GM18868 (cell line): ENCODE measurements around the gene FGF18.

Experiments used
- ATAC-seq: cut with Tn5 transposase; IDR thresholded peaks from one replicate; pipeline ENCODE4 v1.9.1; 2021; ENCODE audit warnings: mild to moderate bottlenecking, moderate library complexity; ENCODE audit not compliant: unreplicated experiment

FGF18 gene

DNA sequence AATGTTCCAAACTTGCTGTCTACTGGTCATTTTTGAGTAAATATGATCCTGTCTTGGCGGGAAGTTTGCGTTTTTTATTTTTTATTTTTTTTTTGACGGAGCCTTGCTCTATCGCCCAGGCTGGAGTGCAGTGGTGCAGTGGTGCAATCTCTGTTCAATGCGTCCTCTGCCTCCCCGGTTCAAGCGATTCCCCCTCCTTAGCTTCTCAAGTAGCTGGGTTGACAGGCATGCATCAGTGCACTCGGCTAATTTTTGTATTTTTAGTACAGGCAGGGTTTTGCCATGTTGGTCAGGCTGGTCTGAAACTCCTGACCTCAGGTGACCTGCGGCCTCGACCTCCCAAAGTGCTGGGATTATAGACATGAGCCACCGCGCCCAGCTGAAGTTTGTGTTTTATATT lies 45.4 kb downstream of the FGF18 start:
- no peak for ATAC-seq

DNA sequence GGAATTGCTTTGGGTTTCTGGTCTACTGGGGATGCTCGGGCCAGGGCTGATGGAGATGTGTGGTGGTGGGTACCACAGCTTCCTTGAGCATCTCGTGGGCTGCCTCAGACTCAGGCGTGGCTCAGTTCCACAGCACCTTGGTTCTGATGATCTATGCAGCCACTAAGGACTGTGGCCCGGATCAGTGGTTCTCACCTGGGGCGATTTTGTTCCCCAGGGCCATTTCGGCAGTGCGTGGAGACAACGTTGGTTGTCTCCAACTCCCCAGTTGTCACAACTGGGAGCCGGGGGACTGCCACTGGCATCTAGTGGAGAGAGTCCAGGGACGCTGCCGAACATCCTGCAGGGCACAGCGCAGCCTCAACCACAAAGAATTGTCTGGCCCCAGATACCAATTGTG lies 47.7 kb downstream of the FGF18 start:
- no peak for ATAC-seq

DNA sequence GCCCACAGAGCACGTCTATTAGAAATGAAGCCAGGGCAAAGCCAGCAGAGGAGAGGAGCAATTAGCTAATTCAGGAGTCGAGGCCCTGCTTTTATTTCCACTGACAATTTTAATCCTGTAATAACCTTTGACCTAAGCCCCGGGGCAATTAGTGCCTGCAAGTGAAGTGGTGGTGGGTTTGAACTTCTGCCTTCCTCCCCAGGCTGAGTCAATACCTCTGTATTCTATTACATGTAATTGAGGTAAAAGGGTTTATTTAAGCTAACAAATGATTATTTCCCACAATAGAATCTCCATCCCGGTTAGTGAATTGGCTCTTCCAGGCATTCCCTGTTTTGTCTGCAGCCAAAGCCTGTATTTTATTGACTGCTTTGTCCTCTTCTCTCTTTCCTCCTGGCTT lies 49.9 kb downstream of the FGF18 start:
- ATAC-seq: no peak

DNA sequence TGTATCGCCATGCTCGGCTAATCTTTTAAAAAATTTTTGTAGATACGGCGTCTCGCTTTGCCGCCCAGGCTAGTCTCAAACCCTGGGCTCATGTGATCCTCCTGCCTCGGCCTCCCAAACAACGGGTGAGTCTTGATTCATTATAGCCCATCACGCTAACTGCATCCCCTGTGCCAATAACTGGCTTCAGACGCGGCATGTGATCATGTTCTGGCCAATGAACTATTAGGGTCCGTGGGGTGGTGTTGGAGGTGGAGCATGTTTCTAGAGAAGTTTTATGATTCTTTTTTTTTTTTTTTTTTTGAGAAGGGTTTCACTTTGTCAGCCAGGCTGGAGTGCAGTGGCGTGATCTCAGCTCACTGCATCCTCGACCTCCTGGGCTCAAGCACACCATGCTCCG lies 51.0 kb downstream of the FGF18 start:
- no peak for ATAC-seq

DNA sequence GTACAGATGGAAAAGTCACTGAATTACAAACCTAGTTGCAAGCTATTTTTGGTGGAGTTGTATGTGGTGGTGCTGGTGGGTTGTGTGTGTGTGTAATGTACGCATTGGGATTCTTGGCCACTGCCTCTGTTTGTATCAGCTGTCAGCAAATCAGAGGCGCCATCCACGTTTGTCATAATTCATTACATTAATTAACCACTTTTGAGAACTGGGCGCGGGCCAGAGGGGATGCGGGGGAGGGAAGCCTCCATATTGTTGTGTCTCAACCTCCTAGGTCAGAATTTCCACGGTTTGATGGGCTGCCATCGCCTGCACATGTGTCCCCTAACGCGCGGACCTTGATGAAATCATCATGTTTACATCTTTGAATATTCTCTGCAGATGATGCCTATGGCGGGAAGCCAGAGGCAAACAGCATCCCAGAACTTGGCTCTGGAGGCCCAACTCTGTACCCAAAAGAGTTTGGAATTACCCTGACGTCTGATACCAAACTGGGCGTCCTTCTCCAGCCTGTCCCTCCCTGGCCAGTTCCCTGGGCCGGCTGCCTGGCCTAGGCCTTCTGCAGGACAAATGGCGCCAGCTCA lies 54.9 kb downstream of the FGF18 start:
- ATAC-seq: no peak

DNA sequence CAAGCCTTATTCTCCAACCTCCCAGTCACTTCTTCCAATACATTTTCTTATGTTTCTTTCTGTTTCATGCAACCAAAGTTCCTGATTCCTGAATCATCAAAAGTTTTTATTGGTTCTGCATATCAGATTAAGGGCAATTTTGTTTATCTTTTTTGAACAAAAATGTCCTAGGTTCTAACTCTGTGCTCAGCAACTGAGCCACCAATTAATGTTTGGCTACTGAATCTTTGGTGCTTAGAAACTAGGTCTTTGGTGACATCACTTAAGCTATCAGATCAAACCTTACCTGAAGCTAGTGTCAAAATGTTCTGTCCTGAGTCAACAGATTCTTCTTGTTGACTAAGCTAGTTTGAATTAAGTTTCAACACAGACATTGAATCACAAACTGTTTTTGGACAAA lies 56.1 kb downstream of the FGF18 start:
- ATAC-seq: no peak

DNA sequence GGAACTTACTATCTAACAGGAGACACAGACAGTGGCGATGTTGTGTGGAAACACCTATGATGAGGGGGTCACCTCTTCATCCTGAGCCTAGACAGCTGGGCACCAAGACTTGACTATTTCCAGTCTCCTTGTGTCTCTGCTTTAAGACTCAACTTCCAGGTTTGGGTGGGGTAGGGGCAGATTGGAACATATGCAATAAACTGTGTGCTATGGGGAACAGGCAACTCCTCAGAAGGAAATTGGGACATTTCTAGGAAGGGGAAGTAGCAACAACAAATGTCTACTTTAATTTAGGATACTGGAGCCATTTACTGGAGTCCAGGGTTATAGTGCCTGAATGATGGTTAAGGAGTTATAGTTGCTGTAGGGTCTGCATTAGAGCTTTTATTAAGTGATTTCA lies 57.3 kb downstream of the FGF18 start:
- no peak for ATAC-seq

DNA sequence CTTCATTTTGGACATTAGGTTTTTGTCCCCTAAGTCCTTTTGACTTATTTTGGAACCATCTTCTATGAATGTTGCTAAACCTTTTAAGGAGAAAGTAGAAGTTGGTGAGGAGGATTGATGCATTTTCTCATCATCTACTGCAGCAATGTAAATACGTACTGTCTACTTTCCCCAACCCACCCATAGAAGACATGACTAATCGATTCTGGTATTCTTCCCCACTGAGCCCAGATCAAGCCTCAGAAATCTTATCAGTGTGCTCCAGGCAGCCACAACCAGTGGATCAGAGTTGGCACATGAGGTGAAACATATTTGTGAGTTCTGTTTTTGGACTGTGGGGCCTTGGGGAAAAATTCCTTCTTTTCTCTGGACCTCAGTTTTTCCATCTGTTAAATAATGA lies 57.7 kb downstream of the FGF18 start:
- no peak for ATAC-seq

DNA sequence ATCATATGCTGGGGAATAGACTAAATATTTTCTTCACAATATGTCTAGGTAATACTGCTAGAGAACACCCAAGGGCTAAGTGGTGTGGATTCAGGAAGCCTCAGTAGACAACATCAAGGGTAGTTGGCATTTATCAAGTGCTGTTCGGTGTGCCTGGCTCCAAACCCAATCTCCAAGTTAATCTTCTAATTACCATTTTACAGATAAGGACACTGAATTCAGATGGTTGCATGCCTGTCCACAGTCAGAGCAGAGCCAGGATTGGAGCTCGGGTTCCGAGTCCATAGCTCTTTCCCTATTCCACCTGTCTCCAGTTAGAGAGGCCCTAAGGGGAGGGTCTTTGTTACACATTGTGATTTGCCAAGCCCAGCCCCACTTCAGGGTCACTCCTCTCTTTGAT lies 58.2 kb downstream of the FGF18 start:
- ATAC-seq: no peak

DNA sequence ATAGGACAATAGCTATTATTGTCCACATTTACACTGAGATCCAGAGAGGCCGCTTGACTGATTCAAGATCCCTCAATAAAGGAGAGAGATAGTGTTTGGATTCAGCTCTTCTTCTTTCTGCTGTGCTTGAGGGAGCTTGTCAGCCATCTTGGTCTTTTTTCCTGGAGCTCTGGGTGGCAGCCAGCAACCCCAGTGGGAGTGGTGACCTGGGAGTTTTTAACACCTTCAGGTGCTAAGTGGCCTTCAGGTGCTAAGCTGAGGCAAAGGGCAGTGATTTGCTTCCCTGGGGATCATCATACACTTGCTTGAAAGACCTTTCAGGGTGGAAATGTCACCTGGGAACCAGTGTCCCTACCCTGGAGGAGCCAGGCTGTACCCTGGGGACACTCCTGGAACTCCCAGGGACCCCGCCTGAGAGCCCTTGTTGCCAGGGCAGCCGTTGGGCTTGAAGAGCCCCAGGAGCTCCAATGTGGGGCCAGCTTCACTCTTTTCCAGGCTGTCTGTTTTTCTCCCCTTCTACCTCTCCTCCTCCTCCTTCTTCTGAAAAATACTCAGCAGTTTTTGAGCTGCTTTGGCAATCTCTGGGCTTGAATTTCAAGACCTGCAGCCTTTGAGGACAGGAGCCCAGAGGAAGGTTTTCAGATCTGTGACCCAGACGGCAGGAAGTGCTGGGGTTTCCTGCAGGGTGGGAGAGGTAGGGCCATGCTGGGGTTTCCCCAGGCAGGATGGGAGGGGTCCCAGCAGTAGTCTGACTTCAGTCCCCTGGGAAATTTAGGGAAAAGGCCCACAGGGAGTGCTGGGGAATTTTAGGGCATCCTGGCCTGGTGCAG lies 59.7 kb downstream of the FGF18 start:
- ATAC-seq: no peak

DNA sequence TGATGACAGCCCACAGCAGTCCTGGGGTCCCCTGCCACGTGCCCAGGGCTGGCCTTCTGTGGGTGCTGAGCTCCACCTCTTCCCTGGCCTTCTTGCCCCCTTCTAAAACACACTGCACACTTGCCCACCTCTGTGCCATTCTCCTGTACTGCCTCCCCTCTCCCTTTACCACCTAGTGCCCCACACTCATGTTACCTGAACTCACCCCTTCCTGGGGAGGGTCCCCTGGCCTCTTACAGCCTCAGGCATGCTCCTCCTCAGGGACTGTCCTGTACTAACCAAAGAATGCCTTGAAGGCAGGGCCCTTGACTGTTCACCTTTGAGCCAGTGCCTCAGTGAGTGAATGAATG lies 60.3 kb downstream of the FGF18 start:
- ATAC-seq: no peak

DNA sequence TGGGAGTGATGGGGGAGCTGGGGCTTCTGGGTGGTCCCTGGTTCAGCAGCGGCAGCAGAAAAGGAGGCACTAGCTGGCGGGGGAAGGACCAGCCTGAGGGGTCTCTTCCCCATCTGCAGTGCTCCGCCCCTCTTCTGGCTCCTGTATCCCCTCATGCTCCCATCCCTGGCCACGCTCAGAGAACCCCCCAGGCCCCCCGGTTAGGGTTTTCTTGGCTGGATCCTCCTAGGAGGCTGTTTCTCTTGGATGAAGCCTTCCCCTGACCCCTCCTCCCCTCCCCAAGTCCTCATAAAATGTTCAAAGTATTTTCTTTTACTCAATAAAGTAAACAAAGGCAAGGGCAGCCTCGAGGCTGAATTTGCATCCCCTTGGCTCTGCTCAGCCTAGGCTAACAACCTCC lies 60.8 kb downstream of the FGF18 start:
- no peak for ATAC-seq

DNA sequence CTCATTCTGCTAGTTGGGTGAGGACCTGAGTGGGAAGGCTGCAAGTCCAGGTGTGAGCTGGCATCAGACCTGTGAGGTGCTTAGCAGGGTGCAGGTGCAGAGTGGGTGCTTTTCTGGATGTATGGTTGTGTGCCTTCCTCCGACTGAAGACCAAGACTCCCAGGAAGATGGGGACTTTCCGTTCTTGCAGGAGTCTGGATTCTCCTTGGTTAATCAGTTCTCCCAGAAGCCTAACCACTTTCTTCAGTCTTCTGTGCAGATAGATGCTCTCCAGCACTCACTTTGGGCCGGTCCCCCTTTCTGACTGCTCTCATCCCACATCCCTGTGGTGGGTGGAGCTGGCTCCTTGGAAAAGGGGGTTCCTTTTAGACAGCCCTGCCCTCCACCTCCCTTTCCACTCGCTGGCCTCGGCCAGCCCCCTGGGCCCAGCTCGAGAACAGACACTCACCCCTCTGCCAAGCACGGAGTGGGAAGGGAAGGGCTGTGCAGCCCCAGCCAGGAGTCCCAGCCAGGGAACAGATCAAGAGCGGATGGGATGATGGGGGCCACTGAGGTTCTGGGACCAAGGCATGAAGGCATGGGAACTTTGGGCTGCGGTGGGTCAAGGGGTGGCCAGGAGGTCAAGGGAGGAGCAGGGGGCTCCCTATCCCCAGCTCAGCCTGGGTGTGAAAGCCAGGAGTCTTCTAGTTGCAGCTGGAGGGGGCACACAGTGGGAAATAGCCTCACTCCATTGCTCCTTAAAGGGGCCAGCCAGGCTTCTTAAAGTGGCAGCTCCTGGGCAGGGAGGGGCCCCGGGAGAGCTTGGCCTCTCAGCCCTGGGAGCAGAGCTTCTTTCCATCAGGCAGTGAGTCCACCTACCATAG lies 62.4 kb downstream of the FGF18 start:
- no peak for ATAC-seq

DNA sequence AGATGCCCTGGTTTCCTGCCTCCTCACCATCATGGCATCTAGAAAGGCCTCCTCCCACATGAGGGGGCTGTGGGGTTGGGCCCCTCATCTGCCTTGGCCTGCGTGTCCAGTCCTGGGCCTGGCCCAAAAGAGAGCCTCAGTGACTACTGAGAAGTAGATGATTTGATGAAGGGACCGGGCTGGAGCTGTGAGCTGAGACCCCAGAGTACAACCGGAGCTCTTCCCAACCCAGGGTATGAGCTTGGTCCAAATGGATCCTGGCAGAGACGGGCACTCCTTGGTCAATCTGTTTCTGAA lies 62.9 kb downstream of the FGF18 start:
- ATAC-seq: no peak

DNA sequence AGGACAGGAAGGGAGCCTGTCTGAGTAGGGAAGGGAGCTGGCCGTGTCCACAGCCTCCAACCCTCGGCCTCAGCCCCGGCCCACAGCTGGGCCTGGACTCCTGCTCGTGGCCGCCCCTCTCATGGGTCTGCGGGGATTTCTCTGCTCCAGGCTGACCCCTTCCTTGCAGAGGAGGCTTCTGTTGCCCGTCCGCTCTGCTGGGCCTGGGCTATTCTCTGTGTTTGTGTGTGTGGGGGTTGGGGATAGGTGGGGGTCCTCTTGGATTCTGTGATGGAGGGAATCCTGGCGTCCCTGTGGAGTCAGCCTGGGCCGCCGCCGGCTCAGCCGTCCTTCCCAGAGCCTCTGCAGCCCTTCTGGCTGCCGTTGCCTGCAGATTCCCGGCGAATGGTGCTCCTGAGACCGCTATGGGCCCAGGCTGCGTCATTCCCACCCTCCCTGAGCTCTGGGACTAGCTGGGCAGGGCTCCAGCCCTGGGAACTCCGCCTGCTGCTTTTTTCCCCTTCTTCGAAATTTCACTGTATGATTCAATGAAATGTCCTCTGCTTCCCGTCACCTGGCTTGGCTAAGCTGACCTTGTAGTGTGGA lies 64.2 kb downstream of the FGF18 start:
- ATAC-seq: no peak

DNA sequence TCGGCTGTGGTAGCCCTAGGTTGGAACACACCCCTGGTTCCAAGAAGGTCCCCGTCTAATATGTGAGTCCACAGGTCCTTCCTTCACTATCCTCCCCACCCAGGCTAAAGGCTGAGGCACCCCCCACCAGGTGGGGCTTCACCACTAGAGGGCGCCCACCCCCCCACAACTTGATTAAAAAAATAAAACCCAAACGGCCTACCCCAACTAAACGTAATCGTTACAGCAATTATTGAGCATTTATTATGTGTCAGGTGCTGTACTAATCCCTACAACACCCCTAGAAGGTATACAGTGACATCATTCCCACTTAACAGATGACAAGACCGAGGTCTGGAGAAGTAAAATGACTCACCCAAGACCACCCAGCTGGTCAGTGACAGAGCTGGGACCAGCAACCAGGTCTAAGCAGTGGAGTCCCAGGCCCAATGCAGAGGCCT lies 65.0 kb downstream of the FGF18 start:
- no peak for ATAC-seq

DNA sequence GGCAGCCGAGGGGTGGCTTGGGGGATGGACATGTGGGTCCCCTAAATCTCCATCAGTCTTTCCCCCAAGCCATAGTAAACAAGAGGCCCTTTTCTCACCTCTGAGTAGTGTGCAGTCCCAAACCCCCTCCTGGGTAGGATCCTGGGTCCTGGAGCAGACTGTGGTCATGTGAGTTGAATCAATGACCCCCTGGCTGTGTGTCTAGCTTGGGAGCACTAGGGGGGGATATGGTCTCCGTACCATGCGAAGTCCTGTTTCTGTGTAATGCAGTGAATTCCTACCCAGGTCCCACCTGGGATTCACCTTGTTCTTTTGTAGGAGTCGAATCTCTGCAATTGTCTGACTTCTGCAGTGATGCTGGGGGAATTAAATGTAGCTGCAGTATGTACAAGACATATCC lies 66.2 kb downstream of the FGF18 start:
- no peak for ATAC-seq

DNA sequence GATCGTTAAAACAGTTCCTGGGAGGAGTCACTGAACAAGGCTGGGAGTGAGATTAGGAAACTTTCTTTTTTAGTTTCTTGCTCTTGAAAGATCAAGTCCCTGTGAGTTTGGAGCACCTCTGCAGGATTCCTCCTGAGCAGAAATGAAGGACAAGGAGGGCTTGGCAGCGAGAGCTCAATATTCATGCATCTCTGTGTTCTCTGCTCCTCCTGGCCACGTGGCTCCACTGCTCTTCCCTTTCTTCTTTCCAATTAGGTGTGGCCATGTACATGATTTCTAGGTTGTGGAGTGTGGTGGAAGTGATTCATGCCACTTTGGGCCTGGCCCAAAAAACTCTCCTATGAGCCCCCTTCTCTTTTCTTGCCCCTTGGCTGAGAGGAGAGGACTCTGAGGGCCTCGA lies 67.2 kb downstream of the FGF18 start:
- ATAC-seq: no peak

DNA sequence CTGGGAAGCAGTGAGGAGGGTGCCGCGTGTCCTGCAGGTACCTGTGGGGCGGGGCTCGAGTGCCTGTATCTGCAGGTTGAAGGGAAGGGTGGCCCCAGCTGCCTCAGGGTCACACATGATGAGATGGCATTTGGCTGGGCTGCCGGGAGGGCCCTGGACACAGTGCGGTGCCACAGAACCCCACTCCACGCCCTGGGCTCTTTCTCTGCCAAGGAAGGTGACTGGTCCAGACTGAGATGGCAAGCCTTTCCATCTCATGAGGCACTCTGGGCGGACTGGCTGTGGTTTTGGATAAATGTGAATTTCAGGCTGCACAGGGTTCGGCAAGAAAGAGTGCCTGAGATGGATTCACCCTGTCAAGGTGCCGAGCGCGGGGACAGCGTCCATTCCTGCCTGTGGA lies 69.4 kb downstream of the FGF18 start:
- no peak for ATAC-seq

DNA sequence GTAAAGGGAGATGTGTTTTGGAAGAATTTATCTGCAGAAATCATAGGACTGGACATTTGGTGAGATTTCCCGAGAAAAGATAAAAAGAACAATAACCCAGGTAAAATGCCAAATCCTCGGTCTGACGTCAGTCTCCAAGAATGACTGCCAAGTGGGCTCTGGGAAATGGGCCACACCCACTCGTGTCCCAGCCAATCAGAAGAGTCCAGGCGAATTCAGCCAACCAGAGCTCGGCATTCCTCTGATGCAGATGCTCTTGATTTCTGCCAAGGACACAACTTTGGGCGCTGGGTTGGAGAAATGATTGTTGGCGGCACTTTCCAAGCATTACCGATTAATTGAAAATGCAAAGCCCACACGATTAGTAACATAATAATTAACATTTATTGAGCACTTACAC lies 73.3 kb downstream of the FGF18 start:
- no peak for ATAC-seq

DNA sequence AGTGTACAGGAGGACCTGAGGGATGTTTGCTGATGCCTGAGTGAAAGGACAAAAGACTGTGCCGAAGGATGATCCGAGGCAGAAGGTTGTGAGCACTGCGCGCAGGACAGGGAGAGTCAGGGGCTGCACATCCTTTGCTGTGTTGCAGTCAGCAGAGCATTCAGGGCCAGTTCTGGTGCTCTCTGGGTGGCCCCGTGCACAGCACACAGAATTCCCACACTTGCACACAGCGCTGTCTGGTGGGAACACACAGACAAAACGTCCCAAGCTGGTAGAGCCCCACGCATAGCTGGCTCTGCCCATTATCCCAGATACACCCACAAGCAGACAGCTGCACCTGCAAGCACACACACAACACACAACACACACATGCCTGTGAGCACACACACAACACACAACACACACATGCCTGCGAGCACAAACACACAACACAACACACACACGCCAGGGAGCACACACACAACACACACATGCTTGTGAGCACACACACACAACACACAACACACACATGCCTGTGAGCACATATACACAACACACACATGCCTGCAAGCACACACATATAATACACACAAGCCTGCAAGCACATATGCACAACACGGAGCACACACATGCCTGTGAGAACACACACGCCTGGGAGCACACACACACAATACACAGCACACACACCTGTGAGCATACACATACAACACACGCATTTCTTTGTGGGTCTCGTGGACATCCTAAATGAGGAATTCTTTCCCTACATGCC lies 74.4 kb downstream of the FGF18 start:
- no peak for ATAC-seq
